Astrocyte of the cerebellum (primary cell): Measurements from ENCODE around the gene AQR.
A peak's percentile ranks its signal among the peaks of the same experiment; 100 is the strongest.

ENCODE experiments used
- DNase-seq: peaks from one replicate; pipeline ENCODE4 v3.0.0-alpha.2; 2011; ENCODE audit warnings: low read depth
- H3K4me3 ChIP-seq: 2 replicates; pipeline ENCODE4 v1.5.1; 2011; ENCODE audit warnings: mild to moderate bottlenecking, low read depth, low read length, moderate library complexity
- CTCF ChIP-seq: IDR thresholded peaks from 2 replicates; pipeline ENCODE4 v1.5.1; 2012; ENCODE audit warnings: low read length, low read depth, moderate library complexity, mild to moderate bottlenecking; ENCODE audit errors: missing control alignments
- in situ Hi-C: cut with HindIII; loops from 2 replicates; pipeline ENCODE4 v1.10.0; 2017; ENCODE audit warnings: low sequenced_read_pairs

AQR gene

GRCh38 chr15:35000511-35000910 lies 31.0 kb upstream of the AQR start:
- in situ Hi-C loops = no loop called here
- TF ChIP-seq CTCF = no peak
- peak; percentile 55 for DNase-seq
- H3K4me3 ChIP-seq = no peak overlapping the region

GRCh38 chr15:34999906-35000305 lies 30.4 kb upstream of the AQR start:
- no peak overlapping the region for H3K4me3 ChIP-seq
- in situ Hi-C loops = no loop called here
- DNase-seq = no peak
- no peak for TF ChIP-seq CTCF

- in situ Hi-C loops = no loop called here
- TF ChIP-seq CTCF = no peak
- no peak for DNase-seq
- no peak overlapping the region for H3K4me3 ChIP-seq
These were observed 25.4 kb upstream of the AQR start for GRCh38 chr15:34994925-34995324.

GRCh38 chr15:34993877-34994276 lies 24.3 kb upstream of the AQR start:
- no peak for TF ChIP-seq CTCF
- DNase-seq = no peak
- no peak overlapping the region for H3K4me3 ChIP-seq
- in situ Hi-C loops = no loop called here

GRCh38 chr15:34993412-34993811 lies 23.9 kb upstream of the AQR start:
- in situ Hi-C loops = no loop called here
- H3K4me3 ChIP-seq = no peak overlapping the region
- no peak for DNase-seq
- TF ChIP-seq CTCF = no peak

GRCh38 chr15:34988027-34988902 lies 18.7 kb upstream of the AQR start, which contains the start of gene ZNF770:
ZNF770 (minus strand) TSS chr15:34988287; CDS start chr15:34983434, 4,853 bp downstream.
- in situ Hi-C loops = no loop called here
- TF ChIP-seq CTCF = no peak
- peak; percentile 33 for DNase-seq
- peak within 1 kb of the TSS; percentile 89 for H3K4me3 ChIP-seq
